H9 (cell line): ENCODE measurements around the gene TRMT11. TPM values are rescaled to one million over a fixed set of nuclear protein-coding genes. Genes with fewer than 3 reads are reported as not detected.

Source experiments
- DNase-seq: peaks from one replicate; pipeline ENCODE4 v3.0.0-alpha.2; 2017
- H2AFZ ChIP-seq: one replicate; pipeline ENCODE4 v1.6.1; 2013; ENCODE audit warnings: mild to moderate bottlenecking, low read length, control low read depth, moderate library complexity
- H2AK5ac ChIP-seq: 2 replicates; pipeline ENCODE4 v1.6.1; 2013; ENCODE audit warnings: low read length, control low read depth, mixed read lengths; ENCODE audit not compliant: insufficient read length
- H2BK120ac ChIP-seq: one replicate; pipeline ENCODE4 v1.6.1; 2013; ENCODE audit warnings: low read depth, mild to moderate bottlenecking, low read length, control low read depth, inconsistent platforms; ENCODE audit not compliant: poor library complexity, severe bottlenecking
- H2BK12ac ChIP-seq: 2 replicates; pipeline ENCODE4 v1.6.1; 2013; ENCODE audit warnings: low read length, control low read depth, mixed read lengths, low read depth; ENCODE audit not compliant: insufficient read length
- H2BK15ac ChIP-seq: 2 replicates; pipeline ENCODE4 v1.6.1; 2013; ENCODE audit warnings: low read depth, low read length, control low read depth
- H2BK20ac ChIP-seq: one replicate; pipeline ENCODE4 v1.6.1; 2013; ENCODE audit warnings: low read depth, mild to moderate bottlenecking, low read length, control low read depth, inconsistent platforms; ENCODE audit not compliant: poor library complexity, severe bottlenecking
- H2BK5ac ChIP-seq: 2 replicates; pipeline ENCODE4 v1.6.1; 2013; ENCODE audit warnings: low read length, control low read depth, mixed read lengths; ENCODE audit not compliant: insufficient read length
- H3K14ac ChIP-seq: 2 replicates; pipeline ENCODE4 v1.6.1; 2013; ENCODE audit warnings: low read length, control low read depth; ENCODE audit not compliant: insufficient read depth
- H3K18ac ChIP-seq: 2 replicates; pipeline ENCODE4 v1.6.1; 2013; ENCODE audit warnings: low read depth, mild to moderate bottlenecking, mixed read lengths, low read length, control low read depth; ENCODE audit not compliant: insufficient read length
- H3K23ac ChIP-seq: 2 replicates; pipeline ENCODE4 v1.6.1; 2013; ENCODE audit warnings: low read length, control low read depth, mixed read lengths, low read depth; ENCODE audit not compliant: insufficient read length
- H3K23me2 ChIP-seq: 2 replicates; pipeline ENCODE4 v1.6.1; 2013; ENCODE audit warnings: low read depth, mild to moderate bottlenecking, mixed read lengths, low read length, control low read depth; ENCODE audit not compliant: insufficient read length, poor library complexity, severe bottlenecking
- H3K27ac ChIP-seq: 2 replicates; pipeline ENCODE4 v1.5.1; 2013; ENCODE audit warnings: low read length, control low read depth, mixed read lengths, low read depth; ENCODE audit not compliant: insufficient read length
- H3K27me3 ChIP-seq: 2 replicates; pipeline ENCODE4 v1.6.1; 2013; ENCODE audit warnings: low read length, control low read depth, inconsistent platforms; ENCODE audit not compliant: insufficient read depth
- H3K4ac ChIP-seq: 2 replicates; pipeline ENCODE4 v1.6.1; 2013; ENCODE audit warnings: low read depth, mild to moderate bottlenecking, control low read depth, inconsistent platforms, low read length, moderate library complexity
- H3K4me1 ChIP-seq: 2 replicates; pipeline ENCODE4 v1.6.1; 2013; ENCODE audit warnings: low read length, control low read depth, inconsistent platforms; ENCODE audit not compliant: insufficient read depth
- H3K4me2 ChIP-seq: 2 replicates; pipeline ENCODE4 v1.6.1; 2013; ENCODE audit warnings: low read length, control low read depth, mixed read lengths; ENCODE audit not compliant: insufficient read length, insufficient read depth
- H3K56ac ChIP-seq: 2 replicates; pipeline ENCODE4 v1.6.1; 2013; ENCODE audit warnings: low read depth, mild to moderate bottlenecking, mixed read lengths, low read length, control low read depth; ENCODE audit not compliant: insufficient read length
- H3K79me1 ChIP-seq: 2 replicates; pipeline ENCODE4 v1.6.1; 2013; ENCODE audit warnings: low read depth, mild to moderate bottlenecking, moderate library complexity, low read length, control low read depth, inconsistent platforms; ENCODE audit not compliant: insufficient read depth, poor library complexity, severe bottlenecking
- H3K79me2 ChIP-seq: 2 replicates; pipeline ENCODE4 v1.6.1; 2013; ENCODE audit warnings: low read length, control low read depth, inconsistent platforms; ENCODE audit not compliant: insufficient read depth
- H3K9ac ChIP-seq: 2 replicates; pipeline ENCODE4 v1.6.1; 2013; ENCODE audit warnings: low read length, control low read depth, mixed read lengths; ENCODE audit not compliant: insufficient read length; ENCODE audit errors: extremely low read depth
- H3K9me3 ChIP-seq: one replicate; pipeline ENCODE4 v1.6.1; 2013; ENCODE audit warnings: low read depth, low read length, inconsistent platforms; ENCODE audit not compliant: control insufficient read depth
- H3T11ph ChIP-seq: one replicate; pipeline ENCODE4 v1.6.1; 2013; ENCODE audit warnings: mild to moderate bottlenecking, low read length, control low read depth, inconsistent platforms
- H4K20me1 ChIP-seq: one replicate; pipeline ENCODE4 v1.6.1; 2013; ENCODE audit not compliant: control insufficient read depth, insufficient read length, insufficient read depth
- H4K5ac ChIP-seq: 2 replicates; pipeline ENCODE4 v1.6.1; 2013; ENCODE audit warnings: low read depth, mild to moderate bottlenecking, mixed read lengths, low read length, control low read depth; ENCODE audit not compliant: insufficient read length
- H4K8ac ChIP-seq: replicated peaks from 2 replicates; pipeline ENCODE4 v1.6.1; 2013; ENCODE audit warnings: low read length, control low read depth, mixed read lengths, low read depth; ENCODE audit not compliant: insufficient read length
- H4K91ac ChIP-seq: 2 replicates; pipeline ENCODE4 v1.6.1; 2013; ENCODE audit warnings: low read depth, mild to moderate bottlenecking, moderate library complexity, mixed read lengths, low read length, control low read depth; ENCODE audit not compliant: insufficient read length
- H3K27ac Mint-ChIP-seq, 3 experiments: 2 replicates in 2 of 3; 3 replicates in 1 of 3; pipeline ENCODE4 v1.8.0; 2020 to 2021; ENCODE audit warnings: mixed read lengths in 3 of 3, mild to moderate bottlenecking in 1 of 3, moderate library complexity in 1 of 3
- H3K27me3 Mint-ChIP-seq: 2 replicates; pipeline ENCODE4 v1.8.0; 2021; ENCODE audit warnings: low read depth, mild to moderate bottlenecking, moderate library complexity, mixed read lengths
- H3K36me3 Mint-ChIP-seq, 3 experiments: 2 replicates in 2 of 3; 3 replicates in 1 of 3; pipeline ENCODE4 v1.8.0; 2020 to 2021; ENCODE audit warnings: low read depth in 3 of 3, mixed read lengths in 3 of 3; ENCODE audit not compliant: insufficient read depth in 1 of 3
- H3K4me1 Mint-ChIP-seq, 2 experiments: 2 replicates each; pipeline ENCODE4 v1.8.0; 2020; ENCODE audit warnings: mixed read lengths in 2 of 2
- H3K4me3 Mint-ChIP-seq, 2 experiments: 2 replicates in 1 of 2; 3 replicates in 1 of 2; pipeline ENCODE4 v1.8.0; 2020 to 2021; ENCODE audit warnings: mild to moderate bottlenecking in 2 of 2, mixed read lengths in 2 of 2, moderate library complexity in 1 of 2
- H3K9me3 Mint-ChIP-seq, 2 experiments: 2 replicates in 1 of 2; 3 replicates in 1 of 2; pipeline ENCODE4 v1.8.0; 2020; ENCODE audit warnings: mild to moderate bottlenecking in 2 of 2, mixed read lengths in 2 of 2, moderate library complexity in 1 of 2
- CTCF ChIP-seq: fragments of 200-600 bp; sonication (generic); conservative IDR thresholded peaks from 3 replicates; pipeline ENCODE4 v1.8.0; 2021; ENCODE audit warnings: antibody characterized with exemption, mild to moderate bottlenecking
- WGBS: extraction: QIAGEN DNeasy Blood & Tissue Kit; methylation state at CpG from one replicate; pipeline ENCODE4 v1.1.7; 2013; ENCODE audit warnings: missing lambda C conversion rate, low lambda C conversion rate, mixed read lengths; ENCODE audit not compliant: insufficient read length; ENCODE audit errors: extremely low coverage; 5-methylcytosine and 5-hydroxymethylcytosine counted together
- total RNA-seq: library from RNA; stranded (reverse); gene quantifications from 2 replicates; pipeline ENCODE4 v1.2.1, GENCODE V29; 2021

The TRMT11 gene
- total RNA-seq, 1 experiment from 2014 or later, result 31.1 TPM

DNA sequence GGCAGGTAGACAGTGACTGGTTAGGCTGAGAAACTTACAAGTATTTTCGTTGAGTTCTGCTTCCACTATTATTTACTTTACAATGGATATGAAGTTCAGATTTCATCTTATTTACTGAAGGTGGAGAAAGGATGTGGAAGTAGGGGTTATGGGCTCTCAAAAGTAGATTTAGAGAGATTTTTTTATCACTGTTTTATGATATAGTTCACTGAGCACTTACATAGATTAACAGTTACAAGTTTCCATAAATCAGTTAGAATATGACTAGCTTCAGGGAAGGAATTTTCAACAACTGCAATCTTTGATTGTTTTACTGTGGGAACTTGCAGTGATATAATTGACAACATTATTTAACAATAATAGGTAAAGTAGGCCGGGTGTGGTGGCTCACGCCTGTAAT lies 7.2 kb upstream of the TRMT11 start:
- Histone ChIP-seq H3K23me2 (no peaks in the 10 kb centered on the region), H2BK5ac (no peak overlapping the region), H3K18ac (no peak overlapping the region), H2BK15ac (no peak overlapping the region), H3K27me3 (no peaks in the 10 kb centered on the region), H3K79me1 (no peaks in the 10 kb centered on the region), H3K4ac (no peak overlapping the region), H3K23ac (no peak overlapping the region), H4K20me1 (no peaks in the 10 kb centered on the region), H4K8ac (no peak overlapping the region), H2BK120ac (no peak overlapping the region), H3K9ac (no peak overlapping the region), H2AK5ac (no peak overlapping the region), H2BK12ac (no peak overlapping the region), H3T11ph (no peak overlapping the region), H4K91ac (no peak overlapping the region), H3K4me1 (no peaks in the 10 kb centered on the region), H3K56ac (no peak overlapping the region), H2BK20ac (no peak overlapping the region), H3K9me3 (no peaks in the 10 kb centered on the region), H3K27ac (no peak overlapping the region), H3K4me2 (no peak overlapping the region), H3K79me2 (no peaks in the 10 kb centered on the region), H3K14ac (no peak overlapping the region), H4K5ac (no peak overlapping the region), H2AFZ (no peak overlapping the region)
- no peaks in the 10 kb centered on the region for H3K36me3 Mint-ChIP-seq
- no peaks in the 10 kb centered on the region for H3K27me3 Mint-ChIP-seq
- peak overlapping the region in 1 of 3 experiments; percentile 17; a peak in 1 of 7 replicates for H3K27ac Mint-ChIP-seq
- no peaks in the 10 kb centered on the region for H3K9me3 Mint-ChIP-seq
- TF ChIP-seq CTCF, result no peak
- DNase-seq, result no peak
- no peak overlapping the region for H3K4me3 Mint-ChIP-seq
- no CpG with 5 or more reads among the region's 3 CpGs for WGBS
- H3K4me1 Mint-ChIP-seq, result no peaks in the 10 kb centered on the region
